Hepatocyte (in vitro differentiated cells): Measurements from ENCODE around the gene IRF3. TPM values are rescaled to one million over a fixed set of nuclear protein-coding genes. Genes with fewer than 3 reads are reported as not detected.
A peak's percentile ranks its signal among the peaks of the same experiment; 100 is the strongest.

Experiments used
- DNase-seq: peaks from one replicate; pipeline ENCODE4 v3.0.0-alpha.2; 2016; ENCODE audit warnings: low spot score
- H2AFZ ChIP-seq: fragments of 200-600 bp; sonication (generic); 2 replicates; pipeline ENCODE4 v1.6.0; 2016; ENCODE audit warnings: antibody characterized with exemption, mild to moderate bottlenecking
- H3K27ac ChIP-seq: fragments of 200-600 bp; sonication (generic); 2 replicates; pipeline ENCODE4 v1.5.1; 2016; ENCODE audit warnings: mild to moderate bottlenecking
- H3K27me3 ChIP-seq: fragments of 200-600 bp; sonication (generic); 2 replicates; pipeline ENCODE4 v1.6.1; 2016
- H3K36me3 ChIP-seq: fragments of 200-600 bp; sonication (generic); replicated peaks from 2 replicates; pipeline ENCODE4 v1.5.1; 2016; ENCODE audit warnings: low read depth; ENCODE audit not compliant: insufficient read depth
- H3K4me1 ChIP-seq: fragments of 200-600 bp; sonication (generic); 2 replicates; pipeline ENCODE4 v1.5.1; 2016; ENCODE audit warnings: mild to moderate bottlenecking, moderate library complexity; ENCODE audit not compliant: insufficient read depth
- H3K4me2 ChIP-seq: fragments of 200-600 bp; sonication (generic); 2 replicates; pipeline ENCODE4 v1.6.0; 2016
- H3K4me3 ChIP-seq: fragments of 200-600 bp; sonication (generic); 2 replicates; pipeline ENCODE4 v1.5.1; 2016; ENCODE audit warnings: mild to moderate bottlenecking
- H3K79me2 ChIP-seq: fragments of 200-600 bp; sonication (generic); 2 replicates; pipeline ENCODE4 v1.6.0; 2017; ENCODE audit warnings: mild to moderate bottlenecking
- H3K9me2 ChIP-seq: fragments of 200-600 bp; sonication (generic); replicated peaks from 2 replicates; pipeline ENCODE4 v1.6.0; 2017; ENCODE audit warnings: mild to moderate bottlenecking; ENCODE audit not compliant: insufficient read depth
- H3K9me3 ChIP-seq: fragments of 200-600 bp; sonication (generic); 2 replicates; pipeline ENCODE4 v1.5.1; 2016; ENCODE audit warnings: low read depth, mild to moderate bottlenecking
- H4K20me1 ChIP-seq: fragments of 200-600 bp; sonication (generic); 2 replicates; pipeline ENCODE4 v1.6.0; 2016; ENCODE audit warnings: mild to moderate bottlenecking; ENCODE audit not compliant: insufficient read depth, poor library complexity, severe bottlenecking
- CTCF ChIP-seq: fragments of 200-600 bp; sonication (generic); IDR thresholded peaks from 2 replicates; pipeline ENCODE4 v1.5.1; 2016; ENCODE audit warnings: antibody characterized with exemption, mild to moderate bottlenecking; ENCODE audit not compliant: poor library complexity
- EZH2 ChIP-seq: fragments of 200-600 bp; sonication (generic); IDR thresholded peaks from 2 replicates; pipeline ENCODE4 v1.6.1; 2016; ENCODE audit warnings: antibody characterized with exemption, mild to moderate bottlenecking, borderline replicate concordance
- EZH2phosphoT487 ChIP-seq: fragments of 200-600 bp; sonication (generic); IDR thresholded peaks from one replicate; pipeline ENCODE4 v1.6.1; 2018; ENCODE audit warnings: antibody characterized with exemption, mild to moderate bottlenecking, low read depth, moderate library complexity; ENCODE audit not compliant: unreplicated experiment, severe bottlenecking
- WGBS: methylation state at CpG from one replicate; pipeline ENCODE4 v1.1.6; 2016; ENCODE audit warnings: low lambda C conversion rate; ENCODE audit errors: missing lambda C conversion rate; 5-methylcytosine and 5-hydroxymethylcytosine counted together
- polyA plus RNA-seq: library from polyadenylated mRNA; unstranded; fragments of >200 nt; fragmentation: Nextera tagmentation; extraction: Ambion mirVana; gene quantifications from 2 replicates; pipeline ENCODE4 v1.2.1, GENCODE V29; 2016
- total RNA-seq: library from RNA; depleted of rRNA; stranded (reverse); fragments of >200 nt; gene quantifications from 2 replicates; pipeline ENCODE4 v1.2.3, GENCODE V29; 2014

The IRF3 gene
- total and polyA plus RNA-seq, 2 experiments from 2014 or later = 38.8 to 55.6 TPM

- H3K9me2 ChIP-seq = no peaks in the 10 kb centered on the region
- H4K20me1 ChIP-seq = peaks cover 32% of the 10 kb centered on the region
- no peaks in the 10 kb centered on the region for H3K9me3 ChIP-seq
- peaks cover 3% of the 10 kb centered on the region for H3K36me3 ChIP-seq
- H3K4me2 ChIP-seq = no peak overlapping the region
- H3K27me3 ChIP-seq = no peaks in the 10 kb centered on the region
- peaks cover 57% of the 10 kb centered on the region for H3K79me2 ChIP-seq
- no peak overlapping the region for H3K27ac ChIP-seq
- no peak for DNase-seq
- TF ChIP-seq EZH2 (no peak), CTCF (no peak), EZH2phosphoT487 (no peak)
- 97% methylated on average over 19 of the region's 19 CpGs for WGBS
- H2AFZ ChIP-seq = no peak overlapping the region
- H3K4me3 ChIP-seq = no peak overlapping the region
- H3K4me1 ChIP-seq = peaks cover 12% of the 10 kb centered on the region
These were observed 16.2 kb upstream of the IRF3 start for GRCh38 chr19:49681830-49682229.

- 39% methylated on average over 39 of the region's 40 CpGs for WGBS
- Histone ChIP-seq H3K36me3 (peaks cover 3% of the 10 kb centered on the region), H3K27ac (peak overlapping the region; percentile 75)
These were observed 15.0 kb upstream of the IRF3 start for GRCh38 chr19:49680421-49681351.

GRCh38 chr19:49679771-49680413, 14.2 kb upstream of the IRF3 start:
- no peak for DNase-seq
- H3K79me2 ChIP-seq = peaks cover 57% of the 10 kb centered on the region
- H3K9me3 ChIP-seq = no peaks in the 10 kb centered on the region
- peaks cover 32% of the 10 kb centered on the region for H4K20me1 ChIP-seq
- H3K4me1 ChIP-seq = peaks cover 12% of the 10 kb centered on the region
- H3K4me3 ChIP-seq = no peak overlapping the region
- 65% methylated on average over 8 of the region's 10 CpGs for WGBS
- H2AFZ ChIP-seq = no peak overlapping the region
- TF ChIP-seq EZH2 (no peak), CTCF (no peak), EZH2phosphoT487 (no peak)
- no peaks in the 10 kb centered on the region for H3K27me3 ChIP-seq
- no peaks in the 10 kb centered on the region for H3K36me3 ChIP-seq
- H3K27ac ChIP-seq = peak overlapping the region; percentile 75
- H3K9me2 ChIP-seq = no peaks in the 10 kb centered on the region
- peak overlapping the region; percentile 75 for H3K4me2 ChIP-seq

More at GRCh38 chr19:49680421-49681351, 15.0 kb upstream of the IRF3 start:
- no peaks in the 10 kb centered on the region for H3K9me3 ChIP-seq
- no peaks in the 10 kb centered on the region for H3K9me2 ChIP-seq
- peak; percentile 96 for DNase-seq
- H3K4me2 ChIP-seq = peak overlapping the region; percentile 75
- peaks cover 57% of the 10 kb centered on the region for H3K79me2 ChIP-seq
- peaks cover 32% of the 10 kb centered on the region for H4K20me1 ChIP-seq
- H3K4me1 ChIP-seq = peaks cover 12% of the 10 kb centered on the region
- H2AFZ ChIP-seq = no peak overlapping the region
- no peak for TF ChIP-seq EZH2phosphoT487
- TF ChIP-seq EZH2 = no peak
- TF ChIP-seq CTCF = peak; percentile 99
- H3K4me3 ChIP-seq = no peak overlapping the region
- no peaks in the 10 kb centered on the region for H3K27me3 ChIP-seq
